Measurements from ENCODE around the gene C19orf25. TPM values are rescaled to one million over a fixed set of nuclear protein-coding genes. Genes with fewer than 3 reads are reported as not detected.
A peak's percentile ranks its signal among the peaks of the same experiment; 100 is the strongest.
"Not testable (repeated sequence)": the region's sequence is repeated elsewhere in the genome, so short reads cannot be mapped to it uniquely, and the experiment has no call there.

The C19orf25 gene
- total and polyA plus RNA-seq, 9 donors = 1.1 to 26.3 (median 22.2) TPM

GRCh38 chr19:1445185-1445931 is 33.7 kb downstream of the C19orf25 start:
- Histone ChIP-seq H3K9me3 (no peaks in the 10 kb centered on the region), H3K27me3 (peaks cover 3% of the 10 kb centered on the region), H3K27ac (no peak overlapping the region), H3K4me3 (peak overlapping the region; percentile 10), H3K4me1 (ENCODE audit: insufficient read depth) (peaks cover 5% of the 10 kb centered on the region), H3K36me3 (no peaks in the 10 kb centered on the region)
- 1 to 3% (median 1%) methylated on average over 56 to 70 of the region's 70 CpGs for WGBS, 3 donors
- intact Hi-C loops (cut with DNase I) = loop anchor here in 2 of 4 donors (10.0 kb wide), 2 partner anchors 131 to 161 kb away; partner anchors contain the start of gene EFNA2 (in 2 of the 2)
- peak; percentile 43 to 80 (median 62) for DNase-seq
- peak; percentile 83 to 91 (median 85) for TF ChIP-seq CTCF (IDR thresholded peaks at IDR 0.05)
- no peak for TF ChIP-seq POLR2A (IDR thresholded peaks at IDR 0.05)

- Histone ChIP-seq H3K4me3 (no peak overlapping the region), H3K27me3 (no peaks in the 10 kb centered on the region), H3K27ac (no peak overlapping the region), H3K4me1 (ENCODE audit: insufficient read depth) (peaks cover 11% of the 10 kb centered on the region), H3K9me3 (no peaks in the 10 kb centered on the region), H3K36me3 (no peaks in the 10 kb centered on the region)
- peak in 1 of 5 donors; percentile 45 for DNase-seq
- 72 to 78% (median 76%) methylated on average over 25 of the region's 25 CpGs for WGBS, 3 donors
- TF ChIP-seq CTCF (IDR thresholded peaks at IDR 0.05) = no peak
- intact Hi-C loops (cut with DNase I) = loop anchor here in 2 of 4 donors (10.0 kb wide), 2 partner anchors 127 to 157 kb away; partner anchors contain the start of gene EFNA2 (in 2 of the 2)
These were observed 37.2 kb downstream of the C19orf25 start for GRCh38 chr19:1441677-1442438.

GRCh38 chr19:1441022-1441426 is 38.0 kb downstream of the C19orf25 start:
- Histone ChIP-seq H3K9me3 (no peaks in the 10 kb centered on the region), H3K27me3 (no peaks in the 10 kb centered on the region), H3K27ac (no peak overlapping the region), H3K4me1 (ENCODE audit: insufficient read depth) (peaks cover 11% of the 10 kb centered on the region), H3K36me3 (no peaks in the 10 kb centered on the region), H3K4me3 (no peak overlapping the region)
- 79 to 86% (median 85%) methylated on average over 9 of the region's 9 CpGs for WGBS, 3 donors
- intact Hi-C loops (cut with DNase I) = loop anchor here in 2 of 4 donors (10.0 kb wide), 2 partner anchors 126 to 156 kb away; partner anchors contain the start of gene EFNA2 (in 2 of the 2)
- DNase-seq = peak in 1 of 5 donors; percentile 33
- no peak for TF ChIP-seq CTCF (IDR thresholded peaks at IDR 0.05)
- no peak for TF ChIP-seq EP300 (IDR thresholded peaks at IDR 0.05)
- no peak for TF ChIP-seq POLR2A (IDR thresholded peaks at IDR 0.05)

- Histone ChIP-seq H3K4me3 (no peak overlapping the region), H3K9me3 (no peaks in the 10 kb centered on the region), H3K4me1 (ENCODE audit: insufficient read depth) (peaks cover 11% of the 10 kb centered on the region), H3K27me3 (no peaks in the 10 kb centered on the region), H3K27ac (no peak overlapping the region), H3K36me3 (no peaks in the 10 kb centered on the region)
- DNase-seq = peak in 1 of 5 donors; percentile 34
- intact Hi-C loops (cut with DNase I) = loop anchor here in 2 of 4 donors (10.0 kb wide), 2 partner anchors 126 to 156 kb away; partner anchors contain the start of gene EFNA2 (in 2 of the 2)
- TF ChIP-seq EP300 (IDR thresholded peaks at IDR 0.05) (no peak), POLR2A (IDR thresholded peaks at IDR 0.05) (no peak), CTCF (IDR thresholded peaks at IDR 0.05) (no peak)
- 77 to 82% (median 80%) methylated on average over 15 of the region's 15 CpGs for WGBS, 3 donors
These were observed 38.6 kb downstream of the C19orf25 start for GRCh38 chr19:1440418-1440801.

- not testable (repeated sequence) for H3K36me3 ChIP-seq; H3K27me3 ChIP-seq; H3K4me1 ChIP-seq (ENCODE audit: insufficient read depth); H3K27ac ChIP-seq; H3K9me3 ChIP-seq
- peak in 1 of 5 donors; percentile 46 for DNase-seq
- WGBS, 3 donors = 68 to 82% (median 70%) methylated on average over 56 to 57 of the region's 57 CpGs
- intact Hi-C loops (cut with DNase I) = loop anchor here in 2 of 4 donors (10.0 kb wide), 2 partner anchors 125 to 155 kb away; partner anchors contain the start of gene EFNA2 (in 2 of the 2)
- peak overlapping the region; percentile 71 for H3K4me3 ChIP-seq
These were observed 39.2 kb downstream of the C19orf25 start for GRCh38 chr19:1439525-1440417.
